GM13977 (cell line): ENCODE measurements around the gene C5orf47.

Source experiments
- DNase-seq: peaks from one replicate; pipeline ENCODE4 v3.0.0; 2012; ENCODE audit warnings: low spot score
- in situ Hi-C: fragments of 300-500 bp; cut with MboI; formaldehyde crosslinking; loops from one replicate; pipeline ENCODE4 v1.12.0; 2022; ENCODE audit warnings: low sequenced_read_pairs, low pct_unique_long_range_greater_than_20kb, mixed read lengths, inconsistent platforms; ENCODE audit not compliant: unreplicated experiment
- TF ChIP-seq, protein P1 (sequence below): IDR thresholded peaks from 2 replicates; pipeline ENCODE4 v1.5.1; 2012; ENCODE audit warnings: mild to moderate bottlenecking, control low read depth; ENCODE audit not compliant: insufficient read depth; ENCODE audit errors: extremely low read depth, missing control alignments

C5orf47 gene

DNA sequence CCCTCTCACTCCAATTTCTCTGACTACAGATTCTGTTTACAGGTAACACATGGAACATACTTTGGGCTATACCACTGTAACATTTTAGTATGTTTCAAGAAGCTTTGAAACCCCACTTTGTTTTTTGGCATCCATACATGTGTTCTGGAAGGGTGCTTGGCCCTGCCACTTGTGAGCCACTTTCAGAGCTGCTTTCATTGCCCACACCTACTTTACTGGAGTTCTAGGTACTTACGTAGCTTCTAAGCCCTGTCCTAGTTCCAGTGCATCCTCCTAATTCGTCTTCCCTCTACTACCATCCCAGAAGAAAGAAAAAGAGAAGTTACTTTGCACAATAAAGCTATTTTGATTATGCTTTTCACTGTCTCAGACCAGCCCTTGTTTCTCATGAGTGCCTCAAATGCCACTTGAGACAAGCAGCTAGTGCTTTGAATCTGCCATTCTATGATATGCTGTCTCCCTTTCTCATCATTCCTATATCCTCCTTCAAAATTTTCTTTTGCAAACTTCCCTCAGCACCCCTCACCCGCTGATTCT lies 26.5 kb upstream of the C5orf47 start:
- no peak for DNase-seq
- TF ChIP-seq, protein P1, sequence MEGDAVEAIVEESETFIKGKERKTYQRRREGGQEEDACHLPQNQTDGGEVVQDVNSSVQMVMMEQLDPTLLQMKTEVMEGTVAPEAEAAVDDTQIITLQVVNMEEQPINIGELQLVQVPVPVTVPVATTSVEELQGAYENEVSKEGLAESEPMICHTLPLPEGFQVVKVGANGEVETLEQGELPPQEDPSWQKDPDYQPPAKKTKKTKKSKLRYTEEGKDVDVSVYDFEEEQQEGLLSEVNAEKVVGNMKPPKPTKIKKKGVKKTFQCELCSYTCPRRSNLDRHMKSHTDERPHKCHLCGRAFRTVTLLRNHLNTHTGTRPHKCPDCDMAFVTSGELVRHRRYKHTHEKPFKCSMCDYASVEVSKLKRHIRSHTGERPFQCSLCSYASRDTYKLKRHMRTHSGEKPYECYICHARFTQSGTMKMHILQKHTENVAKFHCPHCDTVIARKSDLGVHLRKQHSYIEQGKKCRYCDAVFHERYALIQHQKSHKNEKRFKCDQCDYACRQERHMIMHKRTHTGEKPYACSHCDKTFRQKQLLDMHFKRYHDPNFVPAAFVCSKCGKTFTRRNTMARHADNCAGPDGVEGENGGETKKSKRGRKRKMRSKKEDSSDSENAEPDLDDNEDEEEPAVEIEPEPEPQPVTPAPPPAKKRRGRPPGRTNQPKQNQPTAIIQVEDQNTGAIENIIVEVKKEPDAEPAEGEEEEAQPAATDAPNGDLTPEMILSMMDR = no peak
- in situ Hi-C loops = no loop called here

DNA sequence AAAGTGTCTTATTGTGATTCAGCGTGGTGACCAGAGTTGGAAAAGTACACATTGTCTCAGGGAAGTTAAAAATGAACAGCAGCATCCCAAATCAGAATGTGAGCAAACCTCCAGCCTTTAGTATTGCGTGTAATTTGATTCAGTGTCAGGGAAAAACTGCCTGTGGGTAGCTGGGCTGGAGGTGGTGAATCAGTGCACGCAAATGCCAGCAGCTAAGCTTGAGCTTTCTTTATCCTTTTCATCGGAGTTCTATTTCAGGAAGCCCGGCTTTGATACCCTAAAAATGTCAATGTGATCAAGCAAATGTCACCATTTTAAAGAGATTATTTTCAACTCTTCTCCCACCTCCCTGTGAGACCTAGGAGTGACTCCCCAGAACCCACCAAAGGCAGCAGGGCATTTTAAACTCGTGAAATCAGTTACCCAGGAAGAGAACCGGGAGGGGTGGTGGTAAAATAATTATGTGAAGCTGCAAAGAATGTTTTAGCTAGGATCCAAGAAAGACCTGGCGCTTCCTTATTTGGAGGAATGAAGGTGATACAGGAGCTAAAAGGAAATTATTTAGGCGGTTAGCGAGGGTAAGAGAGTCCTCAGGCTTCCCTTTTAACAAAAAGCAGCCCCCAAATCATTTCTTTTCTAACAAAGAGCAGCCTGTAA lies 25.7 kb upstream of the C5orf47 start:
- in situ Hi-C loops = no loop called here
- no peak for DNase-seq
- TF ChIP-seq, protein P1 = no peak

DNA sequence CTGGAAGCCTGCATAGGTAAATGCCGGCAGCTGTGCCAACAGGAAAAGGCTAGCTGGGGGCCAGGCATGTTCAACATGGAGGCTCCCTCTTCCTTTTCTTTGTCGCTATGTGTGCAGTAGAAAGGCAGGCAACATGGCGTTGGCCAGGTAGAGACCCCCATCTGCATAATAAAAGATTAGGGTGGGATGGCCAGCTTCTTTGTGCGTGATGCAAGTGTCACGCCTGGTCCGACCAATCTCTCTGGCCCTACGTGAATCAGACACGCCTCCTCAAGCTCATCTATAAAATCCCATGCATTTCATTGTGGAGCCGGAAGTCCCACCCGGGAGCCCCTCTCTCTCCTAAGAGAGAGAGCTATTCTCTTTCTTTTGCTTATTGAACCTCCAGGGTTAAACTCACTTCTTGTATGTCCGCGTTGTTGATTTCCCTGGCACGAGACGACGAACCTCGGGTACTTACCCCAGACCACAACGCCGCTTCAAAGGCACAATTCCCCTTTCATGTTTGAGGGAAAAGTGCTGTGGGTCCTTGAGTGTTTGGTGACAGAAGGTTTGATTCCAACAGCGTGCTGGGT lies 25.0 kb upstream of the C5orf47 start:
- TF ChIP-seq, protein P1 = no peak
- no peak for DNase-seq
- in situ Hi-C loops = no loop called here

DNA sequence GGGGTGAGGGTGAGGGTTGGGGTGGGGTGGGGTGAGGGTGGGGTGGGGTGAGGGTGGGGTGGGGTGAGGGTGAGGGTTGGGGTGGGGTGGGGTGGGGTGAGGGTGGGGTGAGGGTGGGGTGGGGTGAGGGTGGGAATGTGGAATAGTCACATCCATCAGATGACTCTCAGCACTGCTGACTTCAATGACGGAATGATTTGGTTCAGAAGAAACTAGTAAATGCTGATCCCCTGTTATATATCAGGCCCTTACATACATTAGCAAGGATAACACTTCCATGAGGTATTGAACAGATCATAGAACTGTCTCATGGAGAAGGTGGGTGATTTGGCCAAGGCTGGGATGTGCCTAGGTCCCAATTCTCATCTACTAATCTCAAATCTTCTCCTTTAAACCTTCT lies 24.5 kb upstream of the C5orf47 start:
- in situ Hi-C loops = no loop called here
- no peak for DNase-seq
- TF ChIP-seq, protein P1 = no peak

DNA sequence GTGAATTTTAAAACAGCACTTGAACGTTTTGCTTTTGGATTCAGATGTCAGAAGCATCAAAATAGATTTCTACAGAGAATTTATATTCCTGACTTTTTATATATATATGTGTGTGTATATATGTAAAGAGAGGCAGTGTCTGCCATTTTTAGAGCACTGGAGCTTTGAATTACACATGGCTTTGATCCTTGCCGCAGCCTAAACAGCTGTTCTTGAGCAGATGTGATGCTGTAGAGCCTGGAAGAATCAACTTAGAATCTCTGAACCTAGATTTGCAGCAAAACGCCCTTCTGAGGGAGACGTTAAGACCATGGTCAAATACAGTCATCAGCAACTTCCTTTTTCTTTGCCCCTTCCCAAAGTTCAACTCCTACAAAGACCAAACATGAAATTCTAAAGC lies 21.7 kb upstream of the C5orf47 start:
- TF ChIP-seq, protein P1 = no peak
- in situ Hi-C loops = no loop called here
- DNase-seq = no peak

DNA sequence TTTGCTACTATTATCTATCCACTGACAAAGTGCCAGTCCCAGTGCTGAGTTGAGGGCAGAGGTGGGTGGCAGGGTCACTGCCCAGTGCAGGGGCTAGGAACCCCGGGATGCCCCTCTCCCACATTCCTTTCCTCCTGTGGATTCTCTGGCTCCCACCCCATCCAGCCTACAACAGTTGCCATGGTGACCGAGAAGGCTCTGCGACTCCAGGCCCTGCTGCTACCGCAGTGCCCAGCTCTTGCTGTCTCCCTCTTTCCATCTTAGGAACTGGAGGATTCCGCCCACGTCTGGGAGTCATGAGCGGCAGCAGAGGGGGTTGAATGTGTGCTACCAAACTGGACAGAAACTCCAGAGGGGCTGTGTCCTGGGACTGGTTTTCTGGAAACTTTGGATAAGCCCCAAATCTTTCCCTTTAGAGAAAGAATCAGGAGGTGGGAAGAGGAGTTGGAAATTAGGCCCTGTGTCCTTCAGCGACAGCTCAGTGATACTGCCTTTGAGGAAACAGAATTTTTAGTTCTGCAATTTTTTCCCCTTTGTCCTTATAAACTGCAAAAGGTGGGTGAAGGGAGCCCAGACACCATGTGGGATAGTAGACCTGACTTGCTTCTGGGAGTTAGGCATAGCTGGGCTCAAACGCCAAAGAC lies 20.7 kb upstream of the C5orf47 start:
- TF ChIP-seq, protein P1 = no peak
- no peak for DNase-seq
- in situ Hi-C loops = no loop called here
